K562 (cell line): ENCODE data around the gene FHIP1B. TPM values are rescaled to one million over a fixed set of nuclear protein-coding genes. Genes with fewer than 3 reads are reported as not detected.

Experiments used
- ATAC-seq: fragments of 200-7000 bp; cut with Tn5 transposase; 3 replicates; pipeline ENCODE4 v1.9.1; 2020; ENCODE audit warnings: moderate library complexity
- BruUV-seq: library from RNA; stranded (reverse); fragments of 400-500 nt; replicated peaks from 2 replicates; lab custom pipeline; 2021; lab: Mats Ljungman, UMichigan
- CTCF ChIA-PET: fragments of 300-600 bp; formaldehyde crosslinking; extraction: SDS; loops from one replicate; lab custom pipeline; 2021; ENCODE audit warnings: low intra/inter-chr PET ratio; lab: Yijun Ruan, JAX
- POLR2A ChIA-PET: fragments of 300-600, 350-650 bp; sonication (Branson Sonifier 250); formaldehyde crosslinking; extraction: SDS; loops from one replicate; lab custom pipeline; 2021; ENCODE audit warnings: antibody characterized with exemption, inconsistent platforms; lab: Yijun Ruan, JAX
- DNase-seq, 4 experiments: peaks; one replicate each; pipeline versions ENCODE4 v3.0.0 to v3.0.0-alpha.2; 2011 to 2018; ENCODE audit warnings: low spot score in 3 of 4, mixed read lengths in 3 of 4; ENCODE audit errors: extremely low read depth in 1 of 4
- FAIRE-seq: peaks from 2 replicates; lab custom pipeline; 2011; peaks lifted over from hg19 to GRCh38; lab: Jason Lieb, UNC
- H2AFZ ChIP-seq: 2 replicates; pipeline ENCODE4 v1.6.0; 2011; ENCODE audit warnings: low read depth, low read length, control low read depth, inconsistent platforms
- H3K27ac ChIP-seq: fragments of 200-600 bp; 3 replicates; pipeline ENCODE4 v1.8.0; 2011; ENCODE audit warnings: low read depth, mild to moderate bottlenecking, control low read depth, inconsistent platforms, low read length, moderate library complexity, mixed read lengths; ENCODE audit errors: extremely low read depth
- H3K27me3 ChIP-seq, 2 experiments: fragments of 300-600 bp in 1 of 2; 2 replicates in 1 of 2; 3 replicates in 1 of 2; pipeline versions ENCODE4 v1.6.0 to v1.8.0; 2011; ENCODE audit warnings: inconsistent platforms in 2 of 2, low read length in 2 of 2, mild to moderate bottlenecking in 1 of 2, mixed read lengths in 1 of 2, moderate library complexity in 1 of 2; ENCODE audit not compliant: control insufficient read depth in 2 of 2, insufficient read depth in 2 of 2
- H3K36me3 ChIP-seq: fragments of 300-600 bp; 3 replicates; pipeline ENCODE4 v1.8.0; 2011; ENCODE audit warnings: mild to moderate bottlenecking, low read length, inconsistent platforms; ENCODE audit not compliant: control insufficient read depth, insufficient read depth
- H3K4me1 ChIP-seq, 2 experiments: fragments of 200-600 bp in 1 of 2; replicated peaks in 1 of 2; 2 replicates in 1 of 2; 3 replicates in 1 of 2; pipeline versions ENCODE4 v1.5.1 to v1.8.0; 2011; ENCODE audit warnings: inconsistent platforms in 2 of 2, low read length in 2 of 2, mild to moderate bottlenecking in 1 of 2, mixed read lengths in 1 of 2, moderate library complexity in 1 of 2; ENCODE audit not compliant: control insufficient read depth in 2 of 2, insufficient read depth in 2 of 2
- H3K4me2 ChIP-seq: 2 replicates; pipeline ENCODE4 v1.6.1; 2011; ENCODE audit warnings: low read length, control low read depth, inconsistent platforms, mixed read lengths; ENCODE audit not compliant: insufficient read depth
- H3K4me3 ChIP-seq: fragments of 200-600 bp; sonication (generic), shearing (Covaris generic); 2 replicates; pipeline ENCODE4 v1.5.1; 2016; ENCODE audit warnings: control low read depth, inconsistent platforms
- H3K79me2 ChIP-seq: fragments of 200-600 bp; 3 replicates; pipeline ENCODE4 v1.8.0; 2011; ENCODE audit warnings: low read length, inconsistent platforms; ENCODE audit not compliant: control insufficient read depth, insufficient read depth
- H3K9ac ChIP-seq, 2 experiments: 2 replicates each; pipeline versions ENCODE4 v1.6.0 to v1.6.1; 2011; ENCODE audit warnings: low read depth in 2 of 2, low read length in 2 of 2, control low read depth in 1 of 2, inconsistent platforms in 1 of 2, mild to moderate bottlenecking in 1 of 2, mixed read lengths in 1 of 2; ENCODE audit not compliant: insufficient read depth in 1 of 2
- H3K9me1 ChIP-seq: one replicate; pipeline ENCODE4 v1.6.0; 2011; ENCODE audit warnings: inconsistent platforms, mild to moderate bottlenecking, low read length, moderate library complexity; ENCODE audit not compliant: control insufficient read depth, insufficient read depth
- H3K9me3 ChIP-seq: replicated peaks from 2 replicates; pipeline ENCODE4 v1.5.1; 2011; ENCODE audit warnings: low read depth, low read length, inconsistent platforms; ENCODE audit not compliant: control insufficient read depth, insufficient read depth
- H4K20me1 ChIP-seq: replicated peaks from 2 replicates; pipeline ENCODE4 v1.6.1; 2011; ENCODE audit warnings: low read length, inconsistent platforms, mixed read lengths; ENCODE audit not compliant: control insufficient read depth, insufficient read depth
- CTCF ChIP-seq, 3 experiments: IDR thresholded peaks in 2 of 3; conservative IDR thresholded peaks in 1 of 3; 2 replicates each; pipeline ENCODE4 v1.5.1; 2011 to 2012; ENCODE audit warnings: low read length in 3 of 3, mild to moderate bottlenecking in 3 of 3, control low read depth in 2 of 3, improper control_type of control experiment in 1 of 3, inconsistent platforms in 1 of 3, low read depth in 1 of 3, mixed read lengths in 1 of 3, moderate library complexity in 1 of 3; ENCODE audit not compliant: insufficient read depth in 2 of 3
- ELF4 ChIP-seq: fragments of 450-650 bp; formaldehyde crosslinking; IDR thresholded peaks from 2 replicates; pipeline ENCODE4 v1.4.0; 2022; ENCODE audit warnings: missing genetic modification characterization
- FOXA1 ChIP-seq: fragments of 450-650 bp; IDR thresholded peaks from 2 replicates; pipeline ENCODE4 v1.6.1; 2016; ENCODE audit warnings: mild to moderate bottlenecking, borderline replicate concordance
- FOXK2 ChIP-seq, 2 experiments: fragments of 450-650 bp; IDR thresholded peaks in 1 of 2; conservative IDR thresholded peaks in 1 of 2; 2 replicates each; pipeline ENCODE4 v1.6.1; 2016; ENCODE audit warnings: low read depth in 2 of 2, mild to moderate bottlenecking in 1 of 2
- GABPB2 ChIP-seq: fragments of 250-450 bp; sonication (Bioruptor Pico); conservative IDR thresholded peaks from 2 replicates; pipeline ENCODE4 v1.5.1; 2021; ENCODE audit warnings: mild to moderate bottlenecking
- TEAD4 ChIP-seq, 2 experiments: sonication (generic) in 1 of 2; formaldehyde crosslinking in 1 of 2; IDR thresholded peaks; 2 replicates each; pipeline versions ENCODE4 v1.6.1 to v1.8.0; 2012 to 2022; ENCODE audit warnings: borderline replicate concordance in 1 of 2, inconsistent platforms in 1 of 2, low read length in 1 of 2, mild to moderate bottlenecking in 1 of 2, missing genetic modification reagents in 1 of 2
- TFE3 ChIP-seq: fragments of 450-650 bp; formaldehyde crosslinking; IDR thresholded peaks from 2 replicates; pipeline ENCODE4 v1.4.0; 2020; ENCODE audit warnings: mild to moderate bottlenecking, mixed read lengths
- ZNF253 ChIP-seq: fragments of 250-450 bp; sonication (Bioruptor Pico); conservative IDR thresholded peaks from 2 replicates; pipeline ENCODE4 v1.6.1; 2021; ENCODE audit warnings: mild to moderate bottlenecking
- ZNF695 ChIP-seq: fragments of 450-650 bp; formaldehyde crosslinking; IDR thresholded peaks from 2 replicates; pipeline ENCODE4 v1.4.0; 2020; ENCODE audit warnings: mild to moderate bottlenecking, moderate library complexity
- ZNF780A ChIP-seq: fragments of 250-450 bp; sonication (Bioruptor Pico); IDR thresholded peaks from 2 replicates; pipeline ENCODE4 v1.5.0; 2021; ENCODE audit warnings: mild to moderate bottlenecking
- WGBS: fragments of 100-300 bp; shearing (Covaris generic); methylation state at CpG from one replicate; pipeline ENCODE4 v1.1.6; 2016; ENCODE audit warnings: low coverage, mixed read lengths; ENCODE audit not compliant: insufficient coverage; ENCODE audit errors: missing lambda C conversion rate; 5-methylcytosine and 5-hydroxymethylcytosine counted together
- in situ Hi-C: fragments of 300-500 bp; cut with MboI; formaldehyde crosslinking; loops from 4 replicates; pipeline ENCODE4 v1.15.0; 2018; ENCODE audit warnings: inconsistent platforms, mixed read lengths
- intact Hi-C: fragments of 100-400 bp; cut with micrococcal nuclease; formaldehyde crosslinking; loops from 2 replicates; pipeline ENCODE4 v1.14.2; 2022
- polyA plus RNA-seq, 8 experiments: library from polyadenylated mRNA; depleted of rRNA in 4 of 8; stranded (reverse) in 5 of 8; unstranded in 3 of 8; fragments of >200 nt; fragmentation: Nextera tagmentation in 2 of 8; fragmentation: Illumina TruSeq in 1 of 8; extraction: Ambion mirVana in 2 of 8; extraction: Trizol in 1 of 8; gene quantifications; 2 replicates each; pipeline versions ENCODE4 v1.2.1 to v1.2.3, GENCODE V29; 2011 to 2014; ENCODE audit warnings: inconsistent platforms in 1 of 8, missing spikeins in 1 of 8
- total RNA-seq, 7 experiments: library from RNA; depleted of rRNA in 6 of 7; stranded (reverse); fragments of >200 nt in 6 of 7; fragmentation: Illumina TruSeq in 2 of 7; extraction: Trizol in 2 of 7; gene quantifications; 2 replicates each; pipeline versions ENCODE4 v1.2.1 to v1.2.3, GENCODE V29; 2011 to 2021; ENCODE audit warnings: low replicate concordance in 1 of 7

FHIP1B gene
- total and polyA plus RNA-seq, 9 of the 15 experiments (the other 6 are each of a cell fraction or from before 2014, with no cell fraction given), result 0.94 to 24.7 (median 15.6) TPM

DNA sequence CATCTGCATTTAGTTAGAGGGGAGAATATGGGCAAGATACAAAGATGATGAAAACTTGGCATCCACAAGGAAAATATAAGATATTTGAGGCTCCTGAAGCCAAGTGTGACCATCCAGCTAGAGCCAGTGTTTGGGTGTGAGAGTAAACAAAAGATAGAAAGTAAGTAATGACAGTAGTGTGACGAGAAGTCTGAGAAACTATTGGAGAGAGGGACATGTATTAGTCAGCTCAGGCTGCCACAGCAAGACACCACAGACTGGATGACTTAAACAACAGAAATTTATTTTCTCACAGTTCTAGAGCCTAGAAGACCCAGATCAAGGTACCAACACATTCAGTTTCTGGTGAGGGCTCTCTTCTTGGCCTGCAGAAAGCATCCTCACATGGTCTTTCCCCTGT lies 18.8 kb upstream of the FHIP1B start:
- no peaks in the 10 kb centered on the region for H3K9me3 ChIP-seq
- H3K4me3 ChIP-seq, result no peak overlapping the region
- H3K9ac ChIP-seq, result no peak overlapping the region
- no peak overlapping the region for H3K27ac ChIP-seq
- peaks cover 3 to 15% of the 10 kb centered on the region in 2 experiments; a peak in 4 of 5 replicates for H3K4me1 ChIP-seq
- no peak overlapping the region for H2AFZ ChIP-seq
- ChIA-PET POLR2A (interaction anchor here (0.6 kb wide), 2 partner anchors 10 to 1210 kb away, joined by 3 read pairs; no protein-coding TSS in a partner anchor), CTCF (interaction anchor here (1.6 kb wide), 1 partner anchor 101 kb away, joined by 4 read pairs; no protein-coding TSS in a partner anchor)
- no peaks in the 10 kb centered on the region for H3K79me2 ChIP-seq
- ATAC-seq (no peak), DNase-seq (no peak), FAIRE-seq (no peak)
- H3K9me1 ChIP-seq, result no peaks in the 10 kb centered on the region
- H4K20me1 ChIP-seq, result no peaks in the 10 kb centered on the region
- in situ Hi-C loops, result no loop called here
- intact Hi-C loops, result no loop called here
- H3K27me3 ChIP-seq, result peaks cover 3 to 7% of the 10 kb centered on the region in 2 experiments; a peak in 4 of 5 replicates
- H3K36me3 ChIP-seq, result no peaks in the 10 kb centered on the region
- BruUV-seq, result no TSS peak
- H3K4me2 ChIP-seq, result no peak overlapping the region
- 33% methylated on average over 1 of the region's 1 CpG for WGBS
- TF ChIP-seq ZNF253 (no peak), FOXK2 (conservative IDR thresholded peaks at IDR 0.05 in 1 of 2, IDR thresholded peaks at IDR 0.05 in 1 of 2; ENCODE audit: low read depth in 2 of 2) (no peak), ZNF780A (no peak), FOXA1 (no peak), ZNF695 (CRISPR knock-in tag) (no peak), TEAD4 (IDR thresholded peaks at IDR 0.05; ENCODE audit: low read length) (no peak), TEAD4 (CRISPR knock-in tag; IDR thresholded peaks at IDR 0.05; ENCODE audit: borderline replicate concordance) (no peak), CTCF (IDR thresholded peaks at IDR 0.05 in 2 of 3, conservative IDR thresholded peaks at IDR 0.05 in 1 of 3; ENCODE audit: insufficient read depth in 2 of 3, low read depth in 1 of 3, low read length in 3 of 3) (no peak), ELF4 (no peak), GABPB2 (CRISPR knock-in tag) (no peak), TFE3 (CRISPR knock-in tag) (no peak)
- TF ChIP-seq, all 486 proteins: peak for 0
